ENCODE results near the gene DHX16. TPM values are rescaled to one million over a fixed set of nuclear protein-coding genes. Genes with fewer than 3 reads are reported as not detected.

DHX16 gene
- total RNA-seq, 1 donor from 2014 or later: 28.4 TPM

DNA sequence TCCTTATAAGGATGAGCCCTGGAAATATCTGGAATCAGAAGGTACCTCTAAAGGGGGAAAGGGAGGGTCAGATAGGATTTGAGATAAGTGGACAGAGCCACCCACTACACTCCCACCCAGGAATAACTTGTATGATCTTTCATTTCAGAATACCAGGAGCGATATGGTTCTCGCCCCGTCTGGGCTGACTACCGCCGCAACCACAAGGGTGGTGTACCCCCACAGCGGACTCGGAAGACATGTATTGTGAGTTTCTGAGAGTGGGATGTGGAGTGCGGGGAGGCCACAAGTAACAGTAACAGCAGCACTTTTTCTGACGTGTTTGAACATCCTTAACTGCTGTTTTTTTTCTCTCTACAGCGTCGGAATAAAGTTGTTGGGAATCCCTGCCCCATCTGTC lies 53.2 kb downstream of the DHX16 start:
- no peak overlapping the region for H3K4me3 ChIP-seq
- H3K27me3 ChIP-seq (ENCODE audit: low read depth): no peaks in the 10 kb centered on the region
- H3K27ac ChIP-seq: no peak overlapping the region
- ATAC-seq: no peak
- no peak for DNase-seq
- intact Hi-C loops (cut with DNase I): no loop called here
- no peaks in the 10 kb centered on the region for H3K9me3 ChIP-seq
- peaks cover 11% of the 10 kb centered on the region for H3K4me1 ChIP-seq
- H3K36me3 ChIP-seq: peaks cover 66% of the 10 kb centered on the region
- TF ChIP-seq, protein P1, sequence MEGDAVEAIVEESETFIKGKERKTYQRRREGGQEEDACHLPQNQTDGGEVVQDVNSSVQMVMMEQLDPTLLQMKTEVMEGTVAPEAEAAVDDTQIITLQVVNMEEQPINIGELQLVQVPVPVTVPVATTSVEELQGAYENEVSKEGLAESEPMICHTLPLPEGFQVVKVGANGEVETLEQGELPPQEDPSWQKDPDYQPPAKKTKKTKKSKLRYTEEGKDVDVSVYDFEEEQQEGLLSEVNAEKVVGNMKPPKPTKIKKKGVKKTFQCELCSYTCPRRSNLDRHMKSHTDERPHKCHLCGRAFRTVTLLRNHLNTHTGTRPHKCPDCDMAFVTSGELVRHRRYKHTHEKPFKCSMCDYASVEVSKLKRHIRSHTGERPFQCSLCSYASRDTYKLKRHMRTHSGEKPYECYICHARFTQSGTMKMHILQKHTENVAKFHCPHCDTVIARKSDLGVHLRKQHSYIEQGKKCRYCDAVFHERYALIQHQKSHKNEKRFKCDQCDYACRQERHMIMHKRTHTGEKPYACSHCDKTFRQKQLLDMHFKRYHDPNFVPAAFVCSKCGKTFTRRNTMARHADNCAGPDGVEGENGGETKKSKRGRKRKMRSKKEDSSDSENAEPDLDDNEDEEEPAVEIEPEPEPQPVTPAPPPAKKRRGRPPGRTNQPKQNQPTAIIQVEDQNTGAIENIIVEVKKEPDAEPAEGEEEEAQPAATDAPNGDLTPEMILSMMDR (IDR thresholded peaks at IDR 0.05): no peak

GRCh38 chr6:30618270-30618797 lies 54.5 kb downstream of the DHX16 start:
- H3K27ac ChIP-seq: peak overlapping the region; percentile 94
- no peaks in the 10 kb centered on the region for H3K9me3 ChIP-seq
- TF ChIP-seq, protein P1 (IDR thresholded peaks at IDR 0.05): no peak
- H3K4me1 ChIP-seq: peaks cover 24% of the 10 kb centered on the region
- peaks cover 54% of the 10 kb centered on the region for H3K36me3 ChIP-seq
- DNase-seq (no peak), ATAC-seq (no peak)
- H3K27me3 ChIP-seq (ENCODE audit: low read depth): no peaks in the 10 kb centered on the region
- intact Hi-C loops (cut with DNase I): no loop called here
- H3K4me3 ChIP-seq: peak overlapping the region; percentile 83

GRCh38 chr6:30617565-30618269 lies 55.1 kb downstream of the DHX16 start, which contains the start of gene MRPS18B:
Gene MRPS18B, plus strand, starts transcription at chr6:30617840. Its CDS starts 26 bp downstream, at chr6:30617866.
- TF ChIP-seq, protein P1 (IDR thresholded peaks at IDR 0.05): no peak
- H3K36me3 ChIP-seq: peaks cover 48% of the 10 kb centered on the region
- H3K27ac ChIP-seq: peak within 1 kb of the TSS; percentile 94
- ATAC-seq (peak; percentile 92 to 95), DNase-seq (peak; percentile 99)
- H3K9me3 ChIP-seq: no peaks in the 10 kb centered on the region
- H3K4me1 ChIP-seq: peaks cover 30% of the 10 kb centered on the region
- H3K27me3 ChIP-seq (ENCODE audit: low read depth): no peaks in the 10 kb centered on the region
- intact Hi-C loops (cut with DNase I): no loop called here
- H3K4me3 ChIP-seq: peak within 1 kb of the TSS; percentile 83

DNA sequence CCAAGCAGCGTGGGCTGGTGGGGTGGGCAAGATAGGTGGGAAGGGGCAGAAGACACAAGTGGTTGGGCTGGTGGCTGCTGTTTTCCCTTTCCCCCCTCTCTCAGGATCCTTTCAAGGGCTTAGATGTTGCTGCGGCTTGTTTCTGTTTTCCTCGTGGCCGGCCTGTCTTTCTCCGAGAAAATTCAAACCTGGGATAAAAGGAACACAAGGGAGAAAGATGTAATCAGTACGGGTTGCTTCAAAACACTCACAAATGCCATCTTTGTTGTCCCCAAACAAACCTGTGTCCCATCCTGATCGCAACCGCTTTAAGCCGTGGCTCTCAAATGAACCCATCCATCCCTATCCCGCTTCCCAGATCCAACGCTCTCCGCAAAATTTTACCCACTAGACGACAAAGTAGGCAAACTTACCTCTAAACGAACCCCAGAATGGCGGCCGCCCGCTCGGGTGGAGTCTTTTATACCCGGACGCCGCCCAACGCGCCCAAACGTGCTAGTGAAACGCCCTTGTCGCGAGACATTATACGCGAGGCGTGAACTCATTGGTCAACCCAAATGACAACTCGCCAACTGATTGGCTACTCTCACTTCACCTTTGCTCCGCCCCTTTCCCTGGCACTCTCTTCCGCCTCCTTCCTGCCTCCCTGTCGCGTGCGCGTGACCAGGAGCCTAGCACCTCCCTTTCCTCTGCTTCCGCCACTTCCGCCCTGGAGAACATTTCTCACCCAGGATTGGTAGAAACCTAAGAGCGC lies 55.8 kb downstream of the DHX16 start, which contains the start of gene PPP1R10:
Gene PPP1R10, minus strand, starts transcription at position 433 of the 754 bp plus-strand sequence. CDS start 7,299 bp downstream, outside the sequence.
- Histone ChIP-seq H3K27me3 (ENCODE audit: low read depth) (no peaks in the 10 kb centered on the region), H3K9me3 (no peaks in the 10 kb centered on the region), H3K36me3 (peaks cover 40% of the 10 kb centered on the region), H3K4me1 (peaks cover 37% of the 10 kb centered on the region), H3K4me3 (peak within 1 kb of the TSS; percentile 83), H3K27ac (peak within 1 kb of the TSS; percentile 94)
- intact Hi-C loops (cut with DNase I): no loop called here
- peak; percentile 91 to 96 for ATAC-seq
- peak; percentile 98 for DNase-seq
- TF ChIP-seq, protein P1 (IDR thresholded peaks at IDR 0.05): no peak

GRCh38 chr6:30615958-30616810 lies 56.6 kb downstream of the DHX16 start:
- DNase-seq: no peak

More at GRCh38 chr6:30615958-30616810, 56.6 kb downstream of the DHX16 start:
- Histone ChIP-seq H3K36me3 (peaks cover 32% of the 10 kb centered on the region), H3K4me1 (peaks cover 45% of the 10 kb centered on the region), H3K4me3 (peak overlapping the region; percentile 83), H3K9me3 (no peaks in the 10 kb centered on the region), H3K27ac (peak overlapping the region; percentile 94), H3K27me3 (ENCODE audit: low read depth) (no peaks in the 10 kb centered on the region)
- intact Hi-C loops (cut with DNase I): no loop called here
- TF ChIP-seq, protein P1 (IDR thresholded peaks at IDR 0.05): no peak
- ATAC-seq: no peak

All from lower lobe of right lung (tissue), 2 donors.